Measurements from ENCODE around the gene PPP1R26. TPM values are rescaled to one million over a fixed set of nuclear protein-coding genes. Genes with fewer than 3 reads are reported as not detected.
"Not testable (repeated sequence)": the region's sequence is repeated elsewhere in the genome, so short reads cannot be mapped to it uniquely, and the experiment has no call there.

PPP1R26 gene
- total RNA-seq, 1 experiment from 2014 or later = 41.0 TPM

DNA sequence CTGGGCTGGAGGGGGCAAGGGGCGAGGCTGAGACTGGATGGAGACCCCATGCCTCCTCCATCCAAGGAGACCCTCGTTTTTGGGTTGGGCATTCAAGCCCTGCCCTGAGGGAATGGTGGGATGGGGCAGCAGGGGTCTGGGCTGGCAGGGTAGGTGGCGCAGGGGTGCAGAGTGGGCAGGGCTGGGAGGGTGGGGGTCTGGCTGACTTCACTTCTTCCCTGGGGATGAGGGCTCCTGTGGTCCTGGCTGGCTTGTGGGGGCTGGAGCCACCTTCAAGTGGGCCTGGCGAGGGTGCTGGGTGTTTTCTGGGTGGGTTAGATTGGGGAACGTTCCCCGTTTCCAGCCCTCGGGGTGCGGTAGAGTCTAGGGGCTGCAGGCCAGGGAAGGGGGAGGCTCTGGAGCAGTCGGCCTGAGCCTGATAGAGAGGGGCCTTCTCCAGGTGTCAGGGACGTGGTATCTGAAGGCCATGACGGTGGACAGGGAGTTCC, 42.1 kb downstream of the PPP1R26 start:
- no peak for DNase-seq (ENCODE audit: low spot score)

DNA sequence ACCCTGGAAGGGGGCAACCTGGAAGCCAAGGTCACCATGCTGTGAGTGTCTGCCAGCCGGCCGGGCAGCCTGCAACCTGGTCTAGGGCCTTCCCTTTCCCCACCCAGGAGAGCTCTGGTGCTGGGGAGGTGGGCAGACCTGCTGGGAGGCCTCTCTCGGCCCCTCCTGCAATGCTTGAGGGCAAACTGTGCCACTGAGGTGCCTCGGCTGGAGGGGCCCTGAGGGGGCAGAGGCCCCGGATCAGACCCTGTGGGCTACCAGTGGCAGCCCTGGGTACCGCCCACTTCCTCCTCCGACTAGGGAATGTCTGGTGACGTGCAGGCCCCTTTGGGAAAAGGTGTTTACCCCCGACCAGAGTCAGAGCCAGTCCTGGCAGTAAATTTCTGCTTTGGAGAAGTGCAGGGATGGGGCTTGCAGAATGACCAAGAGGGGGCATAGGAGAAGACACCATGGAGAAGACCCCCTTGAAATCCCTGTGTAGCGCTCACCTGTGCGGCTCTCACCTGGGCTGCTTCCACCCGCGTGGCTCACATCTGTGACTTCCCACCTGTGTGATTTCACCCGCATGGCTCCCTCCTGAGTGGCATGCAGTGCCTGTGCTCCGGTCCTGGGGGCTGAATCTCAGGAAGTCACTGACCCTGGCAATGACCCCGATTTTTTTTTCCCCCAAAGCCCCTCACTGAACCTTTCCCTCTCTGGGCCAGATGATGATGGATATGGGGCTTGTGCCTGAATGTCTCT, 42.7 kb downstream of the PPP1R26 start:
- DNase-seq (ENCODE audit: low spot score) = no peak

DNA sequence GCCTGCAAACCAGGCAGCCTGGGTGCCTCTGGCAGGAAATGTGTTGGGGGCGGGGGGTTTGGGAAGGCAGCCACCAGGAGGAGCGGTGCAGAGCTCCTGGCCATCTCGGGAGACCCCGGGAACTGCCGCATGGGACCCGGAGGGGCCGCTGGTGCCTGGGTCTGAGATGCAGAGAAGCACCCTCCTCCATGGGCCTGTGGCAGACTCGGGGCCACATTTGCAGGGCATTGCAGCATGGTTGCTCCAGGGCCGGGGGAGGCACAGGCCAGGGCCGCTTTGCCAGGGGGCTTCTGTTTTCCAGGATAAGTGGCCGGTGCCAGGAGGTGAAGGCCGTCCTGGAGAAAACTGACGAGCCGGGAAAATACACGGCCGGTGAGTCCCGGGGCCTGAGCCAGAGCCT, 43.3 kb downstream of the PPP1R26 start:
- no peak for DNase-seq (ENCODE audit: low spot score)

DNA sequence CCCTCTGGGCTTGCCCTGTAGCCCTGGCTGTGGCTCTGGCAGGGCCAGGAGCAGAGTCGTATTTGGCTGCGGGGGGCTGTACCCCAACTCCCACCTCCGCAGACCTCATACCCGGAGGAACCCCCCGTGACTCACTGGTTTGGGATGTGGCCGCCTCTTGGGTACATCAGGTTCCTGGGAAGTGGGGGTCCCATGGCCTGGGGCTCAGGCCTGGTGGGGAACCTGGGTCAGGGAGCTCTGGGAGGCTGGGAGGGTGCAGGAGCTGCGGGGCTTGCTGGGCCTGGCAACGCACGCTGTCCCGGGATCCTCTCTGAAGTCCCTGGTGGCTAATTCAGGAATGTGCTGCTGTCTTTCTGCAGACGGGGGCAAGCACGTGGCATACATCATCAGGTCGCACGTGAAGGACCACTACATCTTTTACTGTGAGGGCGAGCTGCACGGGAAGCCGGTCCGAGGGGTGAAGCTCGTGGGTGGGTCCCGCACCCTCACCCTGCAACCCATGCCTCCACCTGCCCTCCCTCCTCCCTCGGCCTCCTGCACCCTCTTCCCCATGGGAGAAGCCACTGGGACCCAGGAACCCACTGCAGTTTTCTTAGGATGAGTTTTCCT, 44.0 kb downstream of the PPP1R26 start:
- DNase-seq (ENCODE audit: low spot score) = no peak

DNA sequence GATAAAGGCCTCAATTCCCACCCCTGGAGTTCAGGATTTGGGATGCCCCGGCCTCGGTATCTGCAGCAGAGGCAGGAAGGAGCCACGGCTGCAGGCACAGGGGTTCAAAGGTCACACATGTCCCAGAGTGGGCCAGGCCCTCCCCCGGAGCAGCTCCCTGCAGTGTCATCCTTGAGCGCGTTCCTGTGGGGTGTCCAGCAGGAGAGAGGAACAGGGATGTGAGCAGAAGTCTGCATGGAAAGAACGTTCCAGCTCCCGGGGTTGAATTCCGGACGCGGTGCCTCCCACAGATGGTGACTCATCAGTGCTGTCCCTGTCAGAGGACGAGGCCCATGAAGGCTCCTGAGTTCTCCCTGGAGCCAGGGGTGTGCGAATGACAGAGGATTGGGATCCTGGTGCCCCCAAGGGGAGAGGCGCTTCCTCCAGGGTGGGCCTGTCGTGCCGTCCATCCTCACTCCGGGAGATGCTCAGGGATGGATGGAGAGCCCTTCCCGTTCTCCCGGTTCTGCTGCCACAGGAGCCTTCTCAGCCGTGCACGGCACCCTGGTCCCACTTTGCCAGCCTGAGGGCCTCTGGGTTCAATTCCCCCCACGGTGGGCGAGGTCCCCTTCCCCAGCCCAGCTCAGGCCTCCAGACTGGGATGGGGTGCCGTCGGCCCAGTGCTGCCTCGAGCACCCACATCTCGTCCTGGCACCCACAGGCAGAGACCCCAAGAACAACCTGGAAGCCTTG, 44.7 kb downstream of the PPP1R26 start:
- DNase-seq (ENCODE audit: low spot score) = no peak

DNA sequence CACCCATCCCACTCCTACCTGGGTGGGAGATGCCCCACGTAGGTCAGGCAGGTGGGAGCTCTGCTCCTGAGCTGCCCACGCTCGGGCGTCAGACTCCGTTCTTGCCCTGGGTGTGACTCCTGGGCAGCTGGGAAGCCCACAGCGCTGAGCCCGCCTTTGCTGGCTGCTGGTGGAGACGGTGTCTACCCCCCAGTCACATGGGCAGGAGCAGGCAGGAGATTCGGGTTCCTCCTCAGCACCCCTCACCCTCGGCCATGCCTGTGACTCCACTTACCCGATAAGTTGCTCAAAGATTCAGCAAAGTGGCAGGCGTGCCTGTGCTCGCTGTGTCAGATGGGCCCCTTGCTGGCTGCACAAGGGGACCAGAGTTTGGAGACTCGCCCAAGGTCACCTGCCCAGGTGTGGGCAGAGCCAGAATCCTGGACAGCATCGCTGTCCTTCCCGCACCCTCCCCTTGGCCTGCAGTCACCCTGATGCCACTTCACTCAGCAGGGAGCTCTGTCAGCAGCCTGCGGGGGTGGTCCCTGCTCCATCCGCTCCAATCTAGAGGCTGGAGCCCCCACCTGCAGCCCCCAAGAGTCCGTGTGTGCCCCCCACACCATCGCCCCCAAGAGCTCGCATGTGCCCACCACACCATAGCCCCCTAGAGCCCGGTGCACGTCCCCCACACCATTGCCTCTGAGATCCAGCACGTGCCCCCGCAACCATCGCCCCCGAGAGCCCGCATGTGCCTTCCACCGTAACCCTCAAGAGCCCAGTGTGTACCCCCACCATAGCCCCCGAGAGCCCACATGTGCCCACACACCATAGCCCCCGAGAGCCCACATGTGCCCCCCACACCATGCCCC, 45.9 kb downstream of the PPP1R26 start:
- DNase-seq (ENCODE audit: low spot score) = no peak

DNA sequence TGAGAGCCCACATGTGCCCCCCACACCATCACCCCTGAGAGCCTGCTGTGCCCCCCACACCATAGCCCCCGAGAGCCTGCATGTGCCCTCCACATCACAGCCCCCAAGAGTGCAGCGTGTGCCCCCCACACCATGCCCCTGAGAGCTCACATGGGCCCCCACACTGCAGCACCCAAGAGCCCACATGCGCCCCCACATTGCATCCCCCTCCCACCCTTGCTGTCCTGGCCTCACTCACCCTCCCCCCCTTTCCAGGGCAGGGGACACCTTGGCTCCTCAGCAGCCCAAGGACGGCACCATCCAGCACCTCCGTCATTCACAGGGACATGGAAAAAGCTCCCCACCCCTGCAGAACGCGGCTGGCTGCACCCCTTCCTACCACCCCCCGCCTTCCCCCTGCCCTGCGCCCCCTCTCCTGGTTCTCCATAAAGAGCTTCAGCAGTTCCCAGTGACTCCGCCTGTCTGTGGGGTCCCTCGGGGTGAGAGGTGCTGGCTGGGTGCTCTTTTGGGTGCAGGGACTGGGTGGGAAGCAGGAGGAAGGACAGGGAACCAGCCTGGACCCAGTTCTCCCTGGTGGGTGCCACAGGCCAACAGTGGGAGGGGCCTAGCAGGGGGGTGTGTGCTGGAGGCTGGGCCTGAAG, 46.6 kb downstream of the PPP1R26 start:
- DNase-seq (ENCODE audit: low spot score) = no peak

DNA sequence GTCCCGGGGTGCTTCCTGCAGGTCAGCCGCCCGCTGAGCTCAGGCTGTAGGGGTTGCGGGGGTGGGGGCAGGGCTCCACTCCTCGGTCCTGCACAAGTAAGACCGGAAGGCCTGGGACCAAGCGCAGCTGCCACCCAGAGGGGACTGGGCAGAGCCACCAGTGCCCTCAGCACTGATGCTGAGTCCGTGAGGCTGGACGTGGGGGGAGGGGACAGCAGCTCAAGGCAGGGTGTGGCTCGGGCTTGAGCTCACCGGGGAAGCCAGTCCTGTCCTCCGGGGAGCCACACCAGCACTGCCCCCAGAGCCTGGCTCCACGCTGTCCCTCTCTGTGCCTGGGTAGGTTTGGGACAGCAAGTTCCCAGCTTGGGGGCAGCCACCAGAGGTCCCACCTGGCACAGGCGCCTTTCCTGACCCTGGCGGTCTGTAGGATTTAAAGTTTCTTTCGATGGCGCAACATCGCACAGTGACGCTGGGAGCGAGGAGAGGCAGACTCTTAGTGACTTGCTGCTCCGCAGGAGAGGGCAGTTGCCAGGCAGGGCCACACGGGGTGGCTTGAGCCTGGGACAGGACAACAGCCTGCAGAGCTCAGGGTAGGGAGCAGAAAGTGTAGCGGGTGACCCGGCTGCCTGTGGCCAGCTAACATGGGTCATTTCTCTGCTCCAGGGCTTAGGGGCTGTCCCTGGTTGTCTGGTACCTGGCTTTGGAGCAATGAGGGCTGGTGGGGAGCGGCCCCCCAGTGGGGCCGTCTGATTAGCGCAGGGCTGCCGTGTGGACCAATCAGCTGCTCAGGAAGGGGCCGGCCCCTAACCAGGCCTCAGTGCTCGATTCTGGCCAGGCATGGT, 47.4 kb downstream of the PPP1R26 start:
- DNase-seq (ENCODE audit: low spot score) = no peak

DNA sequence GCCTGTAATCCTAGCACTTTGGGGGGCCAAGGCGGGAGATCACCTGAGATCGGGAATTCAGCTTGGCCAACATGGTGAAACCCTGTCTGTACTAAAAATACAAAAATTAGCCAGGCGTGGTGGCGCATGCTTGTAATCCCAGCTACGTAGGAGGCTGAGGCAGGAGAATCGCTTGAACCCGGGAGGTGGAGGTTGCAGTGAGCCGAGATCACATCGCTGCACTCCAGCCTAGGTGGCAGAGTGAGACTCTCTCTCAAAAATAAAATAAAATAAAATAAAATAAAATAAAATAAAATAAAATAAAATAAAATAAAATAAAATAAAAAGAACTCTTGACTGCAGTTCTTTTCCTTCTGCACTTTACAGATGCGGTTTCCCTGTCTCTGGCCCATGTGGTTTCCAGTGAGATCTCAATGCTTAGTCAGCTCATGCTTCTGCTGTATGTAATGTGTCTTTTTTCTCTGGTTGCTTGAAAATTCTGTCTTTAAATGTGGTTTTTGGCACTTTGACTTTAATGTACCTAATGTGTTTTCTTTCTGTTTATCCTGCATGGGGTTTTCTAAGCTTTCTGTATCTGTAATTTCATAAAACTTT, 49.4 kb downstream of the PPP1R26 start:
- DNase-seq (ENCODE audit: low spot score) = not testable (repeated sequence)

DNA sequence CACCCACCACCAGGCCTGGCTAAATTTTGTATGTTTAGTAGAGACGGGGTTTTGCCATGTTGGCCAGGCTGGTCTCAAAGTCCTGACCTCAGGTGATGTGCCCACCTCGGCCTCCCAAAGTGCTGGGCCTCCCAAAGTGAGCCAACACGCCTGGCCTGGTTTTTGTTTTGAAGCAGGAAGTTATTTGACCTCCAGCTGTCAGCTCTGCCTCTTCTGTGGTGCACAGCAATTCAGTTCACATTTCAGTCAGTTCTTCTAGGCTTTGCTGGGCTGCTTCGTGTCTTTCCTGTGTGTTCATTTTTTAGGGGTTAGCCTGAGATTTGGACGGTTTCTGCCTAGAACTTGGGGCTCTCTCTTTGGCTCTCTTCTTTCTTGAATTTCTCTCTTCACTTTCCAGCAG, 50.6 kb downstream of the PPP1R26 start:
- no peak for DNase-seq (ENCODE audit: low spot score)

DNA sequence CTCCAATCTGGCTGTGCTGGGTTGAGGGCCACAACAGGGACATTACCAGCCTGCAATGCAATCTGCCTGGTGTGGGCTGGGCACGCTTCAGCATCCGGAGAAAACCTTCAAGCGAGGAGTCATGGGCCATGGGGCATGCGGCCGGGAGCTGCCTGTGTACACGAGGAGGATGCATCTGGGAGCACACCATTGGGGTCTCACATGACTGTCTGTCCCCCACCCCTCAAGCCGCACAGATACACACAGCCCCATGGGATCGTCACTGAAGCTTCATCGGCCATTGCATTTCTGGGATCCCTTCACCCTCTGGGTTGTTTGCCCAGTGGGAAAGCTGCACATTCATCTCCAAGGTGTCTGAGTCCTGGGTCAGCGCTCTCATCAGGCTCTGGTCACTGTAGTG, 51.5 kb downstream of the PPP1R26 start:
- DNase-seq (ENCODE audit: low spot score) = no peak

DNA sequence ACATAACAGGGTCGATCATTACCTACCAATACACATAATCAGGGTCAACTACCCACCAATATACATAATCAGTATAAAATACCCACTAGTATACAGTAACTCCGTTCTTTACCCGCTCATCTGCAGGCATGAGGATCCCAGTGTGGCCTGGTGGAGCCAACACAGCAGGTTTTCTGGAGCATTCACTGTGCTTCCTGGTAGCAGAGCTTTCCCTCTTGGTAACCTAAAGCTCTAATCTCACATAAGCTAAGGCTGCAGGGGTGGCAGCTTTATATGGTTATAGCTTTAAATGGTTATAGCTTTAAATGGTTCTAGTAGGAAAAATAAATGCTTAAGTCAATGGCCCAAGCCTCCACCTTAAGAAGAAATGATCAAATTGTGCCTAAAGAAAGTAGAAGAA, 53.5 kb downstream of the PPP1R26 start:
- no peak for DNase-seq (ENCODE audit: low spot score)

DNA sequence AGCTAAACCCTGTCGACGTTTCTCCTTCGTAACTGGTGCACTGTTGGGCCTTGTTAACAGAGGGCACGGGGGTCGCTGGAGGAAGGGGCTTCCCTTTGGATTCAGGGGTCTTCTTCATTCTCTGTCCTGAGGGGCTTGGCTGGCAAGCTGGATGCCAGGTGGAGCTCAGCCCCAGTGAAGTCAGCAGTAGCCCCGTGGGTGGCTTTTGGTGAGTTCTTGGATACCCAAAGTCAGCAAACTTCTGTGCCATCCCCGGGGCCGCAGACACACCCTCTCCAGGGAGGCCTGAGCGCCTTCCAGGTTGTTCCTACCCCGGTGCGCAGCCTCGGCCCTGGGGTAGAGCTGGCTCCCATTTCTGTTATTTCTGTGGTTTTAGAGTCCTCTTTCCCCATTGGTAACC, 54.1 kb downstream of the PPP1R26 start:
- no peak for DNase-seq (ENCODE audit: low spot score)

DNA sequence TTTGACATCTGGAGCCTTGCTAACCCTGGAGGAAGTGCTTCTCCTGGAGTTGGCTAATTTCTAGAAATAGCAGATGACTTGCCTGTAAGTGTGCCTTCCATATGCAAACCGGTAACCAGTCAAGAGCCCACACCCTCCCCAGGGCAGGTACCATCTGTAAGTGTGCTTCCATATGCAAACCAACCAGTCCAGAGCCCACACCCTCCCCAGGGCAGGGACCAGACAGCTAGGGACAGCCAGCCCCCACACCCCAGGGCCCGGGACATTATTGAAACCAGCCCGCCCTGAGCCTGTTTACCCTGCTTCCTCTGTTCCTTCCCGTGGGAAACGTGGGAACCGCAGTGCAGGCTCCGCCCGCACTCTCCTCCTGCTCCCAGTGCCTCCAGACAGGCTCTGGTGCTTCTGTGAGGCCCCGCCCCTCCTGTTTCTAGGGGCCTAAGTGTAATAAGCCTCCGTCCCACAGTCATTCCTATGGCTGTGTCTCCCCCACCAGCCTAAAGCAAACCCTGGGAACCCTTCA, 54.7 kb downstream of the PPP1R26 start:
- DNase-seq (ENCODE audit: low spot score) = not testable (repeated sequence)

DNA sequence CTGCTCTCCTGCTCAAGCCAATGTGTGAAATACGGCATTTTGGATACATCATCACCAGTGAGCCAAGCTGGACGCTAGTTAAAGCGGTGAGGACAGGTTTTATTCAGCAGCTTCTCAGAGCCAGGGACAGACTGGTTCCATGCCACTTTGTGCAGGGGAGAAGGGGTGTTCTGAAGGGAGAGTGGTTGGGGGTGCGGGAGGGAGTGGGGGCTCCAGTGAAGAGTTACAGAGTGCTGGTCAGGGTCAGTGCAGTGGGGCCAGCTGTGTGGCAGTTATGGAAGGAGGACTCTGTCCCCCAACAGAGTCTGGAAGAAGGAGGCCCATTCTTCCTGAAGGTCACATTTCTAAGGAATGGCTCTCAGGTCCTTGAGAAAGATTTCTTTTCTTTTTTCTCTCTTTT, 55.2 kb downstream of the PPP1R26 start:
- not testable (repeated sequence) for DNase-seq (ENCODE audit: low spot score)

DNA sequence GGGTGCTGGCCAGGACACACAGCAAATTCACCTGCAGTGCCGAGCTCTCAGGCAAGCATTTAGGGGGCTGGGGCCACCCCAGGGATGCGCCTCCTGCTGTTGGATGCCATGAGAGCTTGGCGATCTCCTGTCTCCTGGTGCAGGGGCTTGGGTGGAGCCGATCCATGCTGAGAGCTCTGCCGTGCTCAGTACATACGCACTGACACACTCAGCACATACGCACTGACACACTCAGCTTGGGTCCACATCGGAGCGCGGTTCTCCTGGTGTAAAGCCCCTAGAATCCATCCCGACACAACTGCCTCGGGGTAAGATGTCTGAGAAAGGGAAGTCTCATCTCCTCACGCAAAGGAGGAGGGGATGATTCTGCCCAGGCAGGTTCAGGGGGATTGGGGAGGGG, 56.0 kb downstream of the PPP1R26 start:
- DNase-seq (ENCODE audit: low spot score) = not testable (repeated sequence)

DNA sequence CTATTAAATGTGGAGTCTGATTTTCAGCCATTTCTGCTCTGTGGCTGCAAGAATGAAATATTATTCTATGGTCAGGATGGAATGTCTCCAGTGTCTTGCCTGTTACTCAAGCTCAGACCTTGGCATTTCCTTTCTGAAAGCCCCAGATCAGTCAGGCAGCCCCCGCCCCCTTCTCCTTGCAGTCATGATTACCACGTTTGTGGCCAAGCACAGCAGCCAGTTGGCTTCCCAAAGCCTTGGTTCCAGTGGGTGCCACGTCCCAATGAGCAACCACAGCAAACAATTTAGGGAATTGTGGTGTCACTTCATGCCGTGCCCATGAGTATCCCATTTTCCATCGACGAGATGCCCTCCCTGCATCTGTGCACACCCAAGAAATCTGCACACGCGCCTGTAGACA, 56.6 kb downstream of the PPP1R26 start:
- DNase-seq (ENCODE audit: low spot score) = no peak
